ENCODE results near the gene FADS6. TPM values are rescaled to one million over a fixed set of nuclear protein-coding genes. Genes with fewer than 3 reads are reported as not detected.
A peak's percentile ranks its signal among the peaks of the same experiment; 100 is the strongest.

Gene FADS6
- total RNA-seq, 2 experiments from 2014 or later: not detected

- Mint-ChIP-seq H3K9me3 (ENCODE audit: insufficient read depth) (no peaks in the 10 kb centered on the region), H3K4me3 (no peak overlapping the region)
- POLR2A ChIA-PET: interaction anchor here (0.6 to 2.2 kb wide), 3 partner anchors 8 to 113 kb away, joined by 3 to 9 read pairs (median 4); partner anchors contain the start of gene FDXR
These were observed 31.1 kb downstream of the FADS6 start for GRCh38 chr17:74862108-74862901.

GRCh38 chr17:74861662-74862107 lies 31.7 kb downstream of the FADS6 start:
- peaks cover 21% of the 10 kb centered on the region for H3K4me1 Mint-ChIP-seq (ENCODE audit: low read depth)
- H3K36me3 Mint-ChIP-seq (ENCODE audit: low read depth): peaks cover 16% of the 10 kb centered on the region
- ChIA-PET CTCF (interaction anchor here (0.7 to 18.9 kb wide), 20 partner anchors 8 to 204 kb away, joined by 3 to 294 read pairs (median 6); partner anchors contain the start of genes FDXR and RAB37), POLR2A (interaction anchor here (0.6 to 2.2 kb wide), 2 partner anchors 9 to 12 kb away, joined by 4 to 9 read pairs; partner anchors contain the start of gene FDXR)
- DNase-seq (no peak), ATAC-seq (peak; percentile 10)
- H3K4me3 Mint-ChIP-seq: no peak overlapping the region
- no peak overlapping the region for H3K27ac Mint-ChIP-seq
- no peaks in the 10 kb centered on the region for H3K9me3 Mint-ChIP-seq (ENCODE audit: insufficient read depth)
- peaks cover 42% of the 10 kb centered on the region for H3K27me3 Mint-ChIP-seq (ENCODE audit: low read depth)

More at GRCh38 chr17:74862108-74862901, 31.1 kb downstream of the FADS6 start:
- Mint-ChIP-seq H3K4me1 (ENCODE audit: low read depth) (peaks cover 21% of the 10 kb centered on the region), H3K27ac (no peak overlapping the region), H3K27me3 (ENCODE audit: low read depth) (peaks cover 36% of the 10 kb centered on the region), H3K36me3 (ENCODE audit: low read depth) (peaks cover 17% of the 10 kb centered on the region)
- CTCF ChIA-PET: interaction anchor here (0.7 to 18.9 kb wide), 23 partner anchors 9 to 205 kb away, joined by 3 to 294 read pairs (median 4); partner anchors contain the start of genes FDXR and RAB37
- DNase-seq (peak; percentile 71), ATAC-seq (no peak)

GRCh38 chr17:74860872-74861661 lies 32.4 kb downstream of the FADS6 start:
- H3K27ac Mint-ChIP-seq: no peak overlapping the region
- ATAC-seq: no peak
- H3K27me3 Mint-ChIP-seq (ENCODE audit: low read depth): peaks cover 46% of the 10 kb centered on the region
- H3K9me3 Mint-ChIP-seq (ENCODE audit: insufficient read depth): no peaks in the 10 kb centered on the region
- ChIA-PET POLR2A (interaction anchor here (2.2 kb wide), 1 partner anchor 12 kb away, joined by 9 read pairs; the partner anchor contains the start of gene FDXR), CTCF (interaction anchor here (1.2 to 18.9 kb wide), 15 partner anchors 9 to 204 kb away, joined by 3 to 294 read pairs (median 8); partner anchors contain the start of genes FDXR and RAB37)
- peaks cover 21% of the 10 kb centered on the region for H3K4me1 Mint-ChIP-seq (ENCODE audit: low read depth)
- no peak overlapping the region for H3K4me3 Mint-ChIP-seq
- H3K36me3 Mint-ChIP-seq (ENCODE audit: low read depth): peaks cover 16% of the 10 kb centered on the region
- DNase-seq: no peak

GRCh38 chr17:74860229-74860871 lies 33.1 kb downstream of the FADS6 start:
- H3K27me3 Mint-ChIP-seq (ENCODE audit: low read depth): peaks cover 53% of the 10 kb centered on the region

GRCh38 chr17:74859459-74860228 lies 33.8 kb downstream of the FADS6 start, which contains the start of gene GRIN2C:
Gene GRIN2C, minus strand, starts transcription at chr17:74859885. Its CDS starts 4,793 bp downstream, at chr17:74855092.
- Mint-ChIP-seq H3K4me1 (ENCODE audit: low read depth) (peaks cover 15% of the 10 kb centered on the region), H3K36me3 (ENCODE audit: low read depth) (peaks cover 11% of the 10 kb centered on the region), H3K9me3 (ENCODE audit: insufficient read depth) (no peaks in the 10 kb centered on the region), H3K27ac (no peak within 1 kb of the TSS), H3K27me3 (ENCODE audit: low read depth) (peaks cover 58% of the 10 kb centered on the region), H3K4me3 (no peak within 1 kb of the TSS)
- CTCF ChIA-PET: interaction anchor here (1.2 to 18.9 kb wide), 6 partner anchors 13 to 202 kb away, joined by 4 to 294 read pairs (median 7); partner anchors contain the start of gene FDXR
- POLR2A ChIA-PET: interaction anchor here (0.6 kb wide), 1 partner anchor 349 kb away, joined by 3 read pairs; no protein-coding TSS in a partner anchor
- DNase-seq (peak; percentile 31), ATAC-seq (peak; percentile 32)

More at GRCh38 chr17:74860229-74860871, 33.1 kb downstream of the FADS6 start:
- no peaks in the 10 kb centered on the region for H3K9me3 Mint-ChIP-seq (ENCODE audit: insufficient read depth)
- no peak overlapping the region for H3K4me3 Mint-ChIP-seq
- peak; percentile 35 for DNase-seq
- no peak overlapping the region for H3K27ac Mint-ChIP-seq
- H3K4me1 Mint-ChIP-seq (ENCODE audit: low read depth): peaks cover 21% of the 10 kb centered on the region
- no peak for ATAC-seq
- peaks cover 16% of the 10 kb centered on the region for H3K36me3 Mint-ChIP-seq (ENCODE audit: low read depth)
- POLR2A ChIA-PET: interaction anchor here (2.2 kb wide), 1 partner anchor 13 kb away, joined by 9 read pairs; the partner anchor contains the start of gene FDXR
- CTCF ChIA-PET: interaction anchor here (1.2 to 18.9 kb wide), 9 partner anchors 9 to 203 kb away, joined by 3 to 294 read pairs (median 8); partner anchors contain the start of gene FDXR

GRCh38 chr17:74858672-74859458 lies 34.6 kb downstream of the FADS6 start:
- Mint-ChIP-seq H3K36me3 (ENCODE audit: low read depth) (peaks cover 10% of the 10 kb centered on the region), H3K4me1 (ENCODE audit: low read depth) (peaks cover 15% of the 10 kb centered on the region), H3K9me3 (ENCODE audit: insufficient read depth) (no peaks in the 10 kb centered on the region), H3K27ac (no peak overlapping the region), H3K27me3 (ENCODE audit: low read depth) (peaks cover 66% of the 10 kb centered on the region), H3K4me3 (no peak overlapping the region)
- CTCF ChIA-PET: interaction anchor here (0.6 to 18.9 kb wide), 5 partner anchors 16 to 760 kb away, joined by 3 to 294 read pairs (median 5); no protein-coding TSS in a partner anchor
- POLR2A ChIA-PET: interaction anchor here (0.6 kb wide), 1 partner anchor 348 kb away, joined by 3 read pairs; no protein-coding TSS in a partner anchor
- ATAC-seq (no peak), DNase-seq (no peak)

- H3K9me3 Mint-ChIP-seq (ENCODE audit: insufficient read depth): no peaks in the 10 kb centered on the region
- no peak overlapping the region for H3K4me3 Mint-ChIP-seq
- POLR2A ChIA-PET: no interaction called here
- DNase-seq (no peak), ATAC-seq (no peak)
- H3K4me1 Mint-ChIP-seq (ENCODE audit: low read depth): peaks cover 23% of the 10 kb centered on the region
- no peak overlapping the region for H3K27ac Mint-ChIP-seq
- H3K27me3 Mint-ChIP-seq (ENCODE audit: low read depth): peaks cover 74% of the 10 kb centered on the region
- H3K36me3 Mint-ChIP-seq (ENCODE audit: low read depth): no peaks in the 10 kb centered on the region
- CTCF ChIA-PET: interaction anchor here (1.2 to 18.9 kb wide), 3 partner anchors 16 to 200 kb away, joined by 3 to 294 read pairs (median 3); partner anchors contain the start of gene FDXR
These were observed 36.2 kb downstream of the FADS6 start for GRCh38 chr17:74857191-74857590.

- Mint-ChIP-seq H3K4me1 (ENCODE audit: low read depth) (peaks cover 16% of the 10 kb centered on the region), H3K4me3 (no peak overlapping the region), H3K27ac (no peak overlapping the region), H3K27me3 (ENCODE audit: low read depth) (peaks cover 71% of the 10 kb centered on the region), H3K36me3 (ENCODE audit: low read depth) (no peaks in the 10 kb centered on the region), H3K9me3 (ENCODE audit: insufficient read depth) (no peaks in the 10 kb centered on the region)
- POLR2A ChIA-PET: interaction anchor here (0.8 kb wide), 1 partner anchor 16 kb away, joined by 3 read pairs; no protein-coding TSS in a partner anchor
- no peak for DNase-seq
- CTCF ChIA-PET: interaction anchor here (1.2 to 18.9 kb wide), 4 partner anchors 17 to 199 kb away, joined by 3 to 294 read pairs (median 3); partner anchors contain the start of gene FDXR
- no peak for ATAC-seq
These were observed 37.3 kb downstream of the FADS6 start for GRCh38 chr17:74856112-74856511.

- Mint-ChIP-seq H3K4me1 (ENCODE audit: low read depth) (peaks cover 12% of the 10 kb centered on the region), H3K27ac (no peak overlapping the region)
- ATAC-seq: no peak
These were observed 38.1 kb downstream of the FADS6 start for GRCh38 chr17:74855323-74855722.

More at GRCh38 chr17:74855323-74855722, 38.1 kb downstream of the FADS6 start:
- Mint-ChIP-seq H3K9me3 (ENCODE audit: insufficient read depth) (no peaks in the 10 kb centered on the region), H3K27me3 (ENCODE audit: low read depth) (peaks cover 68% of the 10 kb centered on the region), H3K36me3 (ENCODE audit: low read depth) (no peaks in the 10 kb centered on the region), H3K4me3 (no peak overlapping the region)
- DNase-seq: no peak
- CTCF ChIA-PET: interaction anchor here (0.7 to 18.9 kb wide), 3 partner anchors 12 to 117 kb away, joined by 3 to 294 read pairs (median 3); no protein-coding TSS in a partner anchor
- POLR2A ChIA-PET: no interaction called here

Measured in activated CD8-positive, alpha-beta T cell treated with anti-CD3 and anti-CD28 coated beads, Interleukin-2, amount 10 ng/mL, durations not matched to agents 7 days and 5 days (primary cell).